GM19239 (cell line): Measurements from ENCODE around the gene CDO1.

Source experiments
- DNase-seq: peaks from one replicate; pipeline ENCODE4 v3.0.0; 2011; ENCODE audit warnings: low spot score; ENCODE audit not compliant: insufficient read length
- FAIRE-seq: peaks from 2 replicates; lab custom pipeline; 2011; peaks lifted over from hg19 to GRCh38; lab: Jason Lieb, UNC

Gene CDO1

GRCh38 chr5:115796656-115797055 lies 19.8 kb downstream of the CDO1 start:
- DNase-seq, result no peak
- no peak for FAIRE-seq

GRCh38 chr5:115795700-115796099 lies 20.8 kb downstream of the CDO1 start:
- FAIRE-seq (no peak), DNase-seq (no peak)

GRCh38 chr5:115788440-115788839 lies 28.0 kb downstream of the CDO1 start:
- DNase-seq (no peak), FAIRE-seq (no peak)

GRCh38 chr5:115787426-115787825 lies 29.0 kb downstream of the CDO1 start:
- DNase-seq (no peak), FAIRE-seq (no peak)

GRCh38 chr5:115785381-115786065 lies 30.9 kb downstream of the CDO1 start:
- FAIRE-seq, result no peak
- DNase-seq, result no peak

GRCh38 chr5:115778417-115778816 lies 38.0 kb downstream of the CDO1 start:
- FAIRE-seq (no peak), DNase-seq (no peak)

GRCh38 chr5:115776989-115777388 lies 39.5 kb downstream of the CDO1 start:
- no peak for FAIRE-seq
- DNase-seq, result no peak

- FAIRE-seq (no peak), DNase-seq (no peak)
Observed at GRCh38 chr5:115775999-115776398, 40.5 kb downstream of the CDO1 start.

- FAIRE-seq (no peak), DNase-seq (no peak)
Observed at GRCh38 chr5:115774684-115775083, 41.8 kb downstream of the CDO1 start.

- FAIRE-seq (no peak), DNase-seq (no peak)
Observed at GRCh38 chr5:115772731-115773475, 43.6 kb downstream of the CDO1 start.

- FAIRE-seq, result no peak
- DNase-seq, result no peak
Observed at GRCh38 chr5:115770466-115770865, 46.0 kb downstream of the CDO1 start.

- FAIRE-seq (no peak), DNase-seq (no peak)
Observed at GRCh38 chr5:115767424-115767823, 49.0 kb downstream of the CDO1 start.

GRCh38 chr5:115766608-115767007 lies 49.9 kb downstream of the CDO1 start:
- FAIRE-seq (no peak), DNase-seq (no peak)

- no peak for FAIRE-seq
- no peak for DNase-seq
Observed at GRCh38 chr5:115758356-115758755, 58.1 kb downstream of the CDO1 start.

- DNase-seq (no peak), FAIRE-seq (no peak)
Observed at GRCh38 chr5:115755675-115756074, 60.8 kb downstream of the CDO1 start.
